IPS DF 19.7 (cell line): ENCODE data around the gene ANKIB1.
"Not testable (repeated sequence)": the region's sequence is repeated elsewhere in the genome, so short reads cannot be mapped to it uniquely, and the experiment has no call there.

Experiments
- DNase-seq: peaks from one replicate; pipeline ENCODE4 v3.0.0-alpha.2; 2013; ENCODE audit warnings: low read depth, low spot score

The ANKIB1 gene

GRCh38 chr7:92330835-92331438 lies 85.2 kb downstream of the ANKIB1 start:
- DNase-seq, result no peak

GRCh38 chr7:92331508-92331907 lies 85.7 kb downstream of the ANKIB1 start:
- DNase-seq, result no peak

DNA sequence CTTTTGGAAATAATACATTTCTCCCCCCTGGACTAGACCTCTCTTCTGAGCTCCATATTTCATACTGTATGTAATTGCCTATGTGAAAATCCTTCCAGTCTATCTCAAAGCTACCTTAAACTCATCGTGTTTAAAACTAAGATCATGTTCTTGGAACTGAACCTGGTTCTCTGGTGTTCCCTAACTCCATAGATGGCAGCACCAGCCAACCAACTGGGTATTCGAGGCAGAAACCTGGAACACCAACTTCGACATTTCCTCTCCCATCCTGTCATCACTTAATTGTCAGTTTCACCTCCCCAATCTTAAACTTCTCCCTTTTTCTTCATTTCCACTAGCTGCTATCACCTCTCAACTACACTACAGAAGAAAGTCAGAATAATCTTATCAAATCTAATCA lies 87.0 kb downstream of the ANKIB1 start:
- no peak for DNase-seq

- DNase-seq, result no peak
These were observed 88.1 kb downstream of the ANKIB1 start for GRCh38 chr7:92333866-92334265.

GRCh38 chr7:92335574-92335973 lies 89.8 kb downstream of the ANKIB1 start:
- no peak for DNase-seq

GRCh38 chr7:92336662-92337340 lies 91.0 kb downstream of the ANKIB1 start:
- DNase-seq, result no peak

- no peak for DNase-seq
These were observed 94.2 kb downstream of the ANKIB1 start for GRCh38 chr7:92340016-92340415.

DNA sequence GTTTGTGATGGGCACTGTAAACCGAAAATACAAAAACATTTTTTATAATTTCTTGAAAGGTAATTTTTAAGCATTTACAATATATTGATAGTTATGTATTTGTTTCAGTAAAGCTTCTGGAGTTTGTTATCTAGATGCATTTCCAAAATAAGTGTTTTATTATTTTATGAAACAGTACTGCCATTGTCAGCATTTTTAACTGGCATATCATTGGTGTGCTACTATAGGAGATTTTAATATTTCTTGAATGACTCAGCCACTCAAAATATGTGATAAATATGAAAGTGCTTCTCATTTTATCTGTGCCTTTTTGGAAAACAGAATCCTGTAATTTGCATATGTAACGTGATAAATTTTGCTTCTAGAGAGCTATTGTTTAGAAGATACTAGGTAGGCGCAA lies 97.9 kb downstream of the ANKIB1 start:
- DNase-seq, result no peak

DNA sequence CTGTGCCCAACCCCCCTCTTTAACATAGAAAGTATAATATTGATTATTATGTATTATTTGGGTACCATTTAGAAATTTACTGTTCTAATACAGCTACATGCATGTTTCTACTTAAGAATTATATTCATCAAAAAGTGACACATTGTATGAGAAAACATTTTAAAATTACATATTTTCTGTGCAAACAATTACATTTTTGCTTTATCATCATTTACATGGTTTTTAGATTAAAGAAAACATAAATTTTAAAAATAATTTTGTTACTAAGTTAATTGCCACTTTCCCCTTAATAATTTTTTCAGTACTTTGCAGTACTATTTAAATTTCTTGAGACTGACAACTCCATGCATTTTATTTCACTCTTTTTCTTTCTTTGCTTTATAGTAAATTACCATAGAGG lies 106.2 kb downstream of the ANKIB1 start:
- no peak for DNase-seq

- no peak for DNase-seq
These were observed 108.4 kb downstream of the ANKIB1 start for GRCh38 chr7:92354214-92354613.

DNA sequence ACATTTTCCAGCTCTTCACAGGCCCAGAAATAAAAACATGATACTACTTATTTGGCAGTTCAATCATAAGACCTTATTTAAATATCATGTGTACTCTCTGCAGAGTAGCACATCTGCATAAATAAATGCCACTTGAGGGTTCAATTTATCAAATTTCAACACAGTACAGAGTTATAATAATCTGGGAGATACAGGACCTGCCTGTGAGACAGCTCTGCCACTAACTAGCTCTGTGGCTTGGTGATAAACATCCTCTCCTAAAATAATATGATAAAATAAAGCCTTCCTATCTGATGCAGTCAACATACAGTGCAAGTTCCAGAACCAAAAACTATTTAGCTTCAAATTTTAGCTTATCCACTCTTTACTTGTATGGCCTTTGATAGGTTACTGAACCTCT lies 110.6 kb downstream of the ANKIB1 start:
- no peak for DNase-seq

- no peak for DNase-seq
These were observed 111.5 kb downstream of the ANKIB1 start for GRCh38 chr7:92357260-92357659.

DNA sequence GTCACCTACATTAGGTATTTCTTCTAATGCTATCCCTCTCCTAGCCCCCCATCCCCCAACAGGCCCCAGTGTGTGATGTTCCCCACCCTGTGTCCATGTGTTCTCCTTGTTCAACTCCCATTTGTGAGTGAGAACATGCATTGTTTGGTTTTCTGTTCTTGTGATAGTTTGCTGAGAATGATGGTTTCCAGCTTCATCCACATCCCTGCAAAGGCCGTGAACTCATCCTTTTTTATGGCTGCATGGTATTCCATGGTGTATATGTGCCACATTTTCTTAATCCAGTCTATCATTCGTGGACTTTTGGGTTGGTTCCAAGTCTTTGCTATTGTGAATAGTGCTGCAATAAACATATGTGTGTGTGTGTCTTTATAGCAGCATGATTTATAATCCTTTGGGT lies 113.4 kb downstream of the ANKIB1 start:
- not testable (repeated sequence) for DNase-seq

DNA sequence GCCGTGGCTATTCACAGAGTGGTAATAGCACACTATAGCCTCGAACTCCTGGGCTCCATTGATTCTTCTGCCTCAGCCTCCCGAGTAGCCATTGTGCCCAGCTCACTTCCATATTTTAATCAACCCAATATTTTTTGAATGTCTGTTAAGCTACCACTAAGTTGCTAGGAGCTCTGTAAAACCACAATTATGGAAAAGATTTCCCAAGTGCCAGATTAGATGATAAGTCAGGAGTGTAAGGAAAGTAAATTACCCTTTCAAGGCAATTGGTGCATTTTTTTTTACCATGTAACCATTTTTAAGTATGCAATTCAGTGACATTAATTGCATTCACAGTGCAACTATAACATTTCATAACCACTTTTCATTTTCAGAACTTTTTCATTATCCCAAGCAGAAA lies 114.0 kb downstream of the ANKIB1 start:
- no peak for DNase-seq

DNA sequence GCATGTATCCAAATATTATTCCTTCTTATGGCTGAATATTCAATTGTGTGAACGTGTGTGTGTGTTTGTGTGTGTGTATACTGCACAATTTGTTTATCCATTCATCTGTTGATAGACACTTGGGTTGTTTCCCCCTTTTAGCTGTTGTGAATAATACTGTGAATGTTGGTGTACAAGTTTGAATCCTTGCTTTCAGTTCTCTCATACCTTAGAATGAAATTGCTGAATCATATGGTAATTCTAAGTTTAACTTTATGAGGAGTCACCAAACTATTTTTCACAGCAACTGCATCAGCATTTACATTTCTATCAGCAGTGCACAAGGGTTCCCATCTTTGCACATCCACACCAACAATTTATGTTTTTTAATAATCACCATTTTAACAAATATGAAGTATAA lies 114.6 kb downstream of the ANKIB1 start:
- DNase-seq, result no peak

GRCh38 chr7:92362131-92362530 lies 116.4 kb downstream of the ANKIB1 start:
- DNase-seq, result no peak

- no peak for DNase-seq
These were observed 121.0 kb downstream of the ANKIB1 start for GRCh38 chr7:92366730-92367129.

GRCh38 chr7:92368741-92369140 lies 123.0 kb downstream of the ANKIB1 start:
- no peak for DNase-seq

GRCh38 chr7:92375013-92375412 lies 129.2 kb downstream of the ANKIB1 start:
- DNase-seq, result no peak

DNA sequence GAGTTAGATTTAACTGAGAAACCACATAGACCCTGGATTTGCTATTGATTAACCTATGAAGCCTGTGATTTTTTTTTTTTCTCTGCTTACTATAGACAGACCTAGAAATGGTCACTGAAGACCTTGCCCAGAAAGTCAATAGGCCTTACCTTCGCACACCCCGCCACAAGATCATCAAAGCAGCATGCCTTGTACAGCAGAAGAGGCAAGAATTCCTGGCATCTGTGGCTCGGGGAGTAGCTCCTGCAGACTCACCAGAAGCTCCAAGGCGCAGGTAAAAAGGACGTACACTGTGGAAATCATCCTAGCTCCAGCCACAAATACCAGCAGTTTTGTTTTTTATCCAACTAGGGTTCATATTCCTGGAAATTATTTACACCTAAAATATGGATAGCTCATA lies 145.3 kb downstream of the ANKIB1 start:
- DNase-seq, result no peak

DNA sequence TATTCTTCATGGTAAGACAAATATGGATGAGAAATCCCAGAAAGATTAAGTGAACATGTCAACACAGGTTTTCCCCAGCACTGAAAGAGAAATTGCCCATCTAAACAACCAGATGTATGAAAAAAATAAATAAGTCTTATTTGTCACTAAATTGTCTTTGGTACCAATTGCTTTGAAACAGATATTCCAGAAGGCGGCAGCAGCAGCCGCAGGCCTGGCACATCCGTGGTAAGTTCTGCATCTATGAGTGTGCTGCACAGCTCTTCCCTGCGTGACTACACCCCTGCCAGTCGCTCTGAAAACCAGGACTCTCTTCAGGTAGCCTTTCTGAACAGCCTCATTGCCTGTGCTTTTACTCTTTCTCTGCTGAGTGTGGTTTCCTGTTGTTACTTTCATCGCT lies 151.8 kb downstream of the ANKIB1 start:
- no peak for DNase-seq

DNA sequence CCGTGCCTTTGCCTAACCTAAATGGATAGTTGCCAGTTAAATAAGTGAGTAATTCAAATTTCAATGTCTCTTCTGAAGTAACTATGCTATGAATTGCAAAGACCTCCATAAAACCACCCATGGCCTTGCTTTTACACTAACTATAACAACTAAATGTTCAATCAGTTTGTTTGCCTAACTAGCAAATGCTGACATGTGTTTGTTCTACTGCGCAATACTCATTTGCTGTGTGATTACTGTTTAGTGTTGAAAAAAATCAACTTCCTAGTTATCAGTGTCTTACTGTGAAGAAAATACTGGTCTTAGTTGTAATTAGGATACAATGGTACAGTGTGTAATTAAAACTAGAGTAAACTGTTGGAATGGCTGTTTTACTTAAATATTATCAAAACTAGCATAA lies 154.2 kb downstream of the ANKIB1 start:
- DNase-seq, result no peak

DNA sequence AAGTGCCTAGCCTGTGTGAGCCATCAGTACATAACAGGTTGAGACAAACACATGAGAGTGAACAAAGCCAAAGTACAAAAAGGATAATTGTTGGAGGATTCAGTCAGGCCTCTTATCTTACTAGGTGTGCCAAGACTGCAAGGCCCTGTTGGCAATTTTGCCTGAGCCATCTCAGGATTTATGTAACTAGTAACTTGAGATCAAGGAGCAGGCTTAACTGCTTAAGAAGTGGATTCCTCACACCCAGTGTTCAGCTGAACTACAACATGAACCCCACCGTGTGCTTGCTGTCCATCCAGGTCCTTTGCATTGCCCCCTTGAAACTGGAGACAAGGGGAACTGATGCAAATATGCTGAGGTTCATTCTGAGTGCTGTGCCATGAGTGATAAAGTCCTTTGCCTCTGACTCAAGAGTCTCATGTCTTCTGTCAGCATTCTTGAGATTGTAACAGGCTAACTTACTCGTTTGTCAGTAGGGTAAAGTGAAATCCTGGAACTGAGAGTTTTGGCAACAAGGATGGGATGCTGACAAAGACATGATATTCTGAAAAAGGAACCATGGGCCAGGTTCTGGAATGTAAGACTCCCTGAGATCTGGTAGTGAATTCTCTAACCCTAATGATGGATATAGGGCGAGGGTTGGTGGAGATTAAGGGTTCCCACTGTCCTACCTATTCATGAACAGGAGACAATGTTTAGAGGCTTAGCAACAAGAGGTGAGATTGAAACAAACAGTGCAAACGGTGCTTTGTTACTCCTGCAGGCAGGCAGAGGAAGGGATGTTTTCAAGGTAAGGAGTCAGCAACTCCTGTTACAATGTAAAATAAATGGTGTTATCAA lies 157.4 kb downstream of the ANKIB1 start:
- no peak for DNase-seq
